Stimulated activated CD4-positive, alpha-beta T cell treated with anti-CD3 and anti-CD28 coated beads, Interleukin-2, amount 100 ng/mL, for 24 hours (primary cell): ENCODE data around the gene RPTOR.

ENCODE experiments used
- DNase-seq, 2 donors: peaks; one replicate each; pipeline ENCODE4 v3.0.0-alpha.2; 2020

RPTOR gene

DNA sequence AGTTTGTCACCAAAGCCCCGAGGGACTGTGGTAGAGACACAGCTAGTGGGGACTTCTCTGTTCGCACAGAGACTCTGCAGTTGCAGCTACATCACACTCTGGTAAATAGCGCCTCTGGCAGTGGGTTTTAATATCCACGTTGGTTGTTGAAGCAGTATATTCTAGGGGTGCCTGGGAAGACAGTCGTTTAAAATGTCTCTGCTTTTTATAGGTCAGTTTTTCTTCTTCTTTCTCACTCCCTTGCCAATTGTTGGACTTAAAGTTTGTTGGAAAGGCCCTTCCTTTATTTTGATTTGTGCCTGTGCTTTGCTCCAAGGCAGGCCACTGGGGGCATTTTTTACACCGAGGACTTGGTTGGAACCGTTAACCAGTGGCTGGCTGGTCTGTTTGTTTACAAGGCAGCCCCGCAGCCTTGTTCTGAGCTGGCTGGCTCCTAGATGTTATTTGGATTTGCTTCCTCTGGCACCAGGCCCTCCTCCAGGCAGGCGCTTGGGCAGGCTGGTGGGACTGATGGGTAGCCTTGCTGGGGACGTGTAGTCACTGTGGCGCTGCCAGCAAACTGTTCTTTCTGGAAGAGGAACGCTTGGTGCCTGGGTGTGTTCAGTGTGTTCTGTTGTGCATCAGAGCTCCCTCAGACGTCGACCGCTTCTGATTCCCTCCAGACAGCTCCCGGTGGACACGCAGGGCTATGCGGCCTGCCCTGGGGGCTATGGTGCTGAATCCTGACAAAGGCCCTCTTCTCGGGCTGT is 228.8 kb downstream of the RPTOR start:
- DNase-seq, result no peak

- no peak for DNase-seq
Observed at GRCh38 chr17:80774146-80774545, 229.5 kb downstream of the RPTOR start.

DNA sequence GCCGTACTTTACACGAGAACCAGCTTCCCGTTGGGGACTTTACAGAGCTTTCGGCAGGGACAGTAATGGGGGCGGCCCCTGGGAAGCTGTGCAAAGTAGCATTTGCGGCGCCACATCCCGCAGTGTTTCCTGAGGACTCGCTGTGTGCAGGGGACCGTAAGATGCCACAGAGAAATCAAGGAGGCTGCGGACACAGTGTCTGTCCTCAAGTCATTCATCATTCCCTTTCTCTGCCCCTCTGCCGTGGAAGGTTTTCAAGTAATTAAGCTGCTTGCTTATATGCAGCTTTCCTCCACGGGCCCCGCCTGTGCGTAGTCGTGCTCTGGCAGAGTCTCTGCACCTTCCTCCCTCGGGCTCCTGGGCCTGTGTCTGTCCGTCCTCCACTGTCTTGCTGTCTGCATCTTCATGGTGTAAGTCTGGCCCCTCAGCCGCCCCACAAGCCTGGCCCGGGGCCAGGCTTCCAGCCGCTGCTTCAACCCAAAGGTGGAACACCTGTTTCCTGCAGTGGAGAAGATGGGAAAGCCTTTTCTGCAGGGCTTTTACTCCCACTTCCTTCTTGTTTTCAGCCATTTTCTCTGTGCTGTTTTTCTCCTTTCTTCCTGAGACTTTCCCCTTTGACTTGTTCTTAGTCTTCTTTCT is 230.1 kb downstream of the RPTOR start:
- peak in 1 of 2 donors; percentile 43 for DNase-seq

GRCh38 chr17:80775863-80776262 is 231.2 kb downstream of the RPTOR start:
- DNase-seq, result no peak

DNA sequence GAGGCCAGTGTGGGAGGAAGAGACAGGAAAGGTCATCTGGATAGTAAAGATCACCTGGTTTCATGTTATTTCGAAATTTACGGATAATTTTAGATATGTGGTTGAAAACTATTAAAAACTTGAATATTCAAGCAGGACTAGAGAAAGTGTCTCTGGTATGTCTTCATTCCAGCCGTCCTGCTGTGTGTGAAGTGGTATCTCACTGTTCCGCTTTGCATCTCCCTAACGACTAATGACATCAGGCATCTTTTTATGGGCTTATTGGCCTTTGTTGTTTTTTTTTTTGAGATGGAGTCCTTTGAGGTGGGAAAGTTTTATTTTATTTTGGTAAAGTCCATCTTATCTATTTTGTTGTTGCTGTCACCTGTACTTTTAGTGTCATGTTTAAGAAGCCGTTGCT is 232.6 kb downstream of the RPTOR start:
- no peak for DNase-seq

DNA sequence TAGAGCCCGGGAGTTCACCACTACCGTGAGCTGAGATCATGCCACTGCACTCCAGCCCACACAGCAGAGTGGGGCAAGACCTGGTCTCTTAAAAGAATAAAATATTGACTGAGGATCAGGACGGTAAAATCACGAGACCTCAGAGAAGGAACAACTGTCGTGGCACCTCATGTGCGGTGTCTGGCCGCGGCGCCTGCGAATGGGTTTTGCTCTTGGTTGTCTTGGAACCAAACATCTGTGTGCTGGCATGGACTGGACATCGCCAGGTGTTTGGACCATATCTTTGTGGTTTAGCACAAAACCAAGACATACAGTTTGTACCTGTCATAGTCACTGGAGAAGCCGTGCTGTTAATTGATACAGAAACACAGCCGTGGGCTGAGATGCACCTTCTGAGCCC is 234.1 kb downstream of the RPTOR start:
- DNase-seq, result no peak

DNA sequence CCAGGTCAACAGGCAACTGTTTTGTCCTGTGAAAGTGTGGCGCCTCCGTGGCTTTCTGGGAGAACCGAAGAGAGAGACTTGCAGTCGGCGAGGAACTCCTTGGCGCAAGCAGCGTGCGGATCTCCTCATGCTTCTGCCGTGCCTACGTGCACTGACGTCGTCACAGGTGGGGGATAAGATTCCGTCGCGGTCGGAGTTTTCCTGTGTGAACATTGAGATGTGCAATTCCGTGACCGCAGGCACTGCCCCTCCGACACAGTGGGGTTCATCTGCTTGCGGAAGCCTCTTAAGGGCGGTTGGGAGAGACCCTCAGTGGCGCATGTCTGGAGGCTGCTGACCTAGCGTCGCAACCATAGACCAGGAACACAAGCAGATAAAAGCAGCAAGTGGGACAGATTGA is 234.7 kb downstream of the RPTOR start:
- DNase-seq, result no peak

- no peak for DNase-seq
Observed at GRCh38 chr17:80779961-80780380, 235.3 kb downstream of the RPTOR start.

DNA sequence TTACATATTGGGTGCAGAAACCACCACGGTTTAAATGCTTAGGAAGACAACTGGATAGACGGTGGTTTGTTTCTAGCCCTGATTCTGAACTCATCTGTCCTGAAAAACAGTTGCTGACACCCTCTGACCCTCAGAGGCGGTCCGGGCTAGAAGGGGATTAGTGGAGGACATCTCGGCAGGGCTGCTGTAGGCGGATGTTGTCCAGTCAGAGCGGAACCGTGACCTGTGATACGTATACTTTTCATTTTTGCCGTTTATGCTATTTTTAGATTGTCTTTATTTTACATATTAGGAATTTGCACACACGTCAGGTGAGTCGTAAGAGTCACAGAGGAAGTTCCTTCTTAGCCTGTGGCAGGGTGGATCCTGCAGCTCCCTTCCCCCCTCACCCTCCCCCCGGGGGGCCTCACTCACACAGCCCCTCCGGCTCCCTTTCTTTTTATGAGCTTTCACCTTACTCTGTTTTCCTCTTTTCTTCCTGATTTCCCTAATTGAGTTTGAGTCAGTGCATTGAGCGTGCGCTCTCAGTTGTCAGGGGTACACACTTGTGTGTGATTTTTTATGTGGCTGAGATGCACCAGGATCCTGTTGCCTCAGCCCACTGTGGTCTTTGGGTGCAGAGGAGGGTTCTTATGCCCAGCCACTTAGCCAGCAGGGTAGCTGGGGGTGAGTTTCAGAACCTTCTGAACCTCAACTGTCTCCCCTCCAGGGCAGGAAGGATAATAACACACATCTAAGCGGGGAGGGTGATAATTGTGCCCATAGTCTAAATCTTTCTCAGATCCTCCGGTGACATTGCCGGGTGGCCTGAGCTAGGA is 236.0 kb downstream of the RPTOR start:
- peak in 1 of 2 donors; percentile 67 for DNase-seq

DNA sequence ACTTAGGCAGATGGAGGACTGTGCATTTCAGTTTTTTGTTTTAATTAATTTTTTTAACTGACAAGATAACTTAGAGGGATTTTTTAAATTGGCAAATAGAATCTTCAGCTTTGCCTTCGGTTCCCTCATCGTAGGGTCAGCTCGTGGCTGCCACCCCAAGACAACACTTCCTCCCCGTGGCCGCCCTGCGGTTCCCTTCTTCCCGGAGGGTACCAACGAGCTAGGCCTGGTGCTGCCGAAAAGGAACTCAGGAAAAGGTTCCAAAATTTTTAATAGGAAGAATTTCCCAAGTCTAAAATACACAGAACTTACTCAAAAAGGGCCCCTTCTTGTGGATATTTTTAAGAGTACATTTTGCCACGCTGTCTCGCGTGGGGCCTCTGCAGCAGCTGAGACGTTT is 236.6 kb downstream of the RPTOR start:
- DNase-seq, result no peak

- no peak for DNase-seq
Observed at GRCh38 chr17:80781807-80782277, 237.2 kb downstream of the RPTOR start.

DNA sequence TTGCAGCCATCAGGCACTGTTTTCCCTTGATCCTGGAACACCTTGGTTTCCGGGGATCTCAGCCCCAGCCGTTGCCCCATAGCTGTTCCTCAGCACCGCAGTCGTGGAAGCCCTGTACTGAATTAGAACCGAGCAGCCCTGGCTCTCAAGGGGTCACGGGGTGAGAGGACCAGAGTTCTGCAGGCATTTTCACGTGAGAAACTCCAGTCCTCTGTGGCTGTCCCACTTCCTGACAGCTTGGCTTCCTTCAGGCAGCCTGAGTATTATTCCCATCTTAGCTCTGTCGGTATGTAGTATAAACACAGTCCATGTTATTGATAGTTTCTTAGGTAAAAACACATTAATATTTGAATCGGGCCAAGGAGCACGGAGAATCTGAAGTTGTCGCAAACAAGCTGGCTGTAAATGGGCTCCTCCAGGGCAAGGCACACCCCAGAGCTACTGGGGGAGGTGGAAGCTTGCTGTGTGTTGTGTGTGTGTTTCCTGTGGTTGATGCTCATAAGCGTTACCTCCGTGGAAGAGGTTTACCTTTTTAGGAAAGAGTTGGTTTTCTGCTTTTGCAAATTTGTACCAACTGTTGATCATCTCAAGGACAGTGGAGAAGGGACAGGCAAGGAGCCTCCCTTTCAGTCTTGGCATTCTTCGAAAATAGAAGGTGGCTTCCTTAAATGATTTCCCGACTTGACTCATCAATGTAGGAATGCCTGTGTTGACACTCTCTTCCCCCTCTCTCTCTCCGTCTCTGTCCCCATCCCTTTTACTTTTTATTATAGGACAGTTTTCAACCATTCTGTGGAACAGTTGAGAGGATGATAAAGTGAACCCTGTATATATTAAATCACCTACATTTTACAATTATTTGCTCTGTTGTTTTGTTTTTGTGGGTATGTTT is 238.1 kb downstream of the RPTOR start:
- peak in 1 of 2 donors; percentile 41 for DNase-seq

- no peak for DNase-seq
Observed at GRCh38 chr17:80783486-80783885, 238.8 kb downstream of the RPTOR start.

GRCh38 chr17:80783971-80784370 is 239.3 kb downstream of the RPTOR start:
- DNase-seq, result no peak

DNA sequence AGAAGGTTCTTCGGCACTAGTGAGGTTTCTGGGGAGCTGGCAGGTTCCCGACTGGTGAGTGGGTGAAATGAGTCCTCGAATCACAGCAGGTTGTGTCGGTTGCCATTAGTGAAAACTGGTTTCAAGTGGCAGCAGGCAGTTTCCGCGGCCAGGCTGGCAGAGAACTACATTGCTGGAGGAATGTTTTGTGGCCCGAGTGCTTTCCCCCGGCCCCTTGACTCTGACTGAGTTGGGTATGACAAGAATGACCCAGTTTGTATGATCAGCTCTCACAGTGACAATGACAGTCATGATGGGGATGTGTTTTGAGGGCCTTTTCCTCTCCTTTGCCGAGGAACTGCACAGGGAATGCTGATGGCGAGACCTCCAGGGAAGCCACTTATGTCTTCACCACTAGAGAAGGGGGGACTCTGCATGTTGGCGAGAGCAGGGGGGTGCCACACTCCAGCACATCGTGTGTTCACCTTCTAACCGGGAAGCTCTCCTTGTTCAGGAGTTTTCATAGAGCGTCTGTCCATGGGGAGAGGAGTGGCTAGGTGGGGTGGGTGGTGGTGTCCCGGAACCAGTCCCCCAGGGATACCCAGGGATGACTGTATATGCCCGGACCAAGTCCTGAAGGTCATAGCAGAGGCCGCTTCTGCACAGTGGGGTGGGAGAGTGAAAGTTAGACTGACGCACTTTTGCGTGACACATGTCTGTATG is 241.0 kb downstream of the RPTOR start:
- DNase-seq, result peak; percentile 53 to 61

DNA sequence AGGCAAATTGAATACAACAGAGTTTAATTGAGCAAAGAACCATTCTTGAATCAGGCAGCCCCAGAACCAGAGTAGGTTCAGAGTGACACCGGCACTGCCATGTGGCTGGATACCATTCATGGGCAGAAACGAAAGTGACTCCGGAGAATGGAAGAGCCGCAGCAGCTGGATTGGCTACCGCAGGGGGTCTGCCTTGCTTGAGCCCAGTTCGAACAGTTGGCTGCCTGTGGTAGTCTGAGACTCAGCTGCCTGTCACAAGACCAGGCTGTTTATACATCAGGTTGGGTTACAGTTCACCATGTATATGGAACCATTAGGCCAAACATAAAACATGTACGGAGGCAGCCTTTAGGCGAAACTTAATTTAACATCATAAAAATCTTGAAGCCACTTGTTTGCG is 241.8 kb downstream of the RPTOR start:
- no peak for DNase-seq

DNA sequence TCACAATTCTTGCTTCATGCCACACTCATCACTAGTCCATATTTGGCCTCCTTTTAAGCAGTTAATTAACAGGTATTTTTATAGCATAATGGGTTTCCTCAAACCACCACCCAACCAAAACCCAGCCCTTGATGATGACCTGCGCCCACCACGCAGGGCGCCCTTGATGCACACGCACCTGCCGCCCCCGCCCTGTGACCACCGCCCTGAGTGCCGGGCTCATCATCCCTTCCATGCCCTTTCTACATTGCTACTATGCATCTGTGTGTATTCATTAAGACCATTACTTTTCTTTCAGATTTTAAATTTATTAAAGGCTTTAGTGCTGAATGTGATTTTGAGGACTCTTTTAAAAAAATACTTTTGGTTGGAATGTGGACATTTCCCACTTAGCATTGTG is 242.2 kb downstream of the RPTOR start:
- no peak for DNase-seq

- DNase-seq, result no peak
Observed at GRCh38 chr17:80787881-80788280, 243.2 kb downstream of the RPTOR start.

DNA sequence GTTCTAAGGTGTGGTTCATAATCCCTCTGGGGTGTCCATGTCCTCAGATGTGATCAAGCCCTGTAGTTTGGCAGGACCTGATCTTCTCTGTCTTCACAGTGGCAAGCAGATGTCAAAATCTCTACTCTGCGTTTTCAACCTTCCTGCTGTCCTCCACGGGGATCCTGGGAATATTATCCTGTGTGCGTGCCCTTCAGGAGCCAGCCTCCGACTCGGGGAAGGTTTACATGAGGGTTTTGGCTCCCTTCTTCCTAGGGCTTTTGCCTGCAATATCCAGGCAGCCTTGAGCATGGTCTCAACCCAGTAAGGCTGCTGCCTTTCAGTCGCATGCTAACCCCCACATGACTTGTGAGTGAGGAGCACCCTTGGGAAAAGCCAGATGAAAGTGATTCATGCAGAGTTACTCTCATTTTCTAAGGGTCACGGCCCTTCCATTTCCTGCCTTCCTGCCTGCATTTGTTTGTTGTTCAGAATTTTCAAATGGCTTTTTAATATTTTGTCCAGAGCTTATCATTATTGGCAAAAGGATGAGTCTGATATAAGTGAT is 244.8 kb downstream of the RPTOR start:
- DNase-seq, result peak in 1 of 2 donors; percentile 41

GRCh38 chr17:80790021-80790765 is 245.6 kb downstream of the RPTOR start:
- DNase-seq, result no peak
